GM18511 (cell line): ENCODE results near the gene TSPY10.
"Not testable (repeated sequence)": the region's sequence is repeated elsewhere in the genome, so short reads cannot be mapped to it uniquely, and the experiment has no call there.

Source experiments
- ATAC-seq: cut with Tn5 transposase; IDR thresholded peaks from one replicate; pipeline ENCODE4 v1.9.1; 2021; ENCODE audit warnings: mild to moderate bottlenecking, moderate library complexity; ENCODE audit not compliant: unreplicated experiment

The TSPY10 gene, protein sequence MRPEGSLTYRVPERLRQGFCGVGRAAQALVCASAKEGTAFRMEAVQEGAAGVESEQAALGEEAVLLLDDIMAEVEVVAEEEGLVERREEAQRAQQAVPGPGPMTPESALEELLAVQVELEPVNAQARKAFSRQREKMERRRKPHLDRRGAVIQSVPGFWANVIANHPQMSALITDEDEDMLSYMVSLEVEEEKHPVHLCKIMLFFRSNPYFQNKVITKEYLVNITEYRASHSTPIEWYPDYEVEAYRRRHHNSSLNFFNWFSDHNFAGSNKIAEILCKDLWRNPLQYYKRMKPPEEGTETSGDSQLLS

DNA sequence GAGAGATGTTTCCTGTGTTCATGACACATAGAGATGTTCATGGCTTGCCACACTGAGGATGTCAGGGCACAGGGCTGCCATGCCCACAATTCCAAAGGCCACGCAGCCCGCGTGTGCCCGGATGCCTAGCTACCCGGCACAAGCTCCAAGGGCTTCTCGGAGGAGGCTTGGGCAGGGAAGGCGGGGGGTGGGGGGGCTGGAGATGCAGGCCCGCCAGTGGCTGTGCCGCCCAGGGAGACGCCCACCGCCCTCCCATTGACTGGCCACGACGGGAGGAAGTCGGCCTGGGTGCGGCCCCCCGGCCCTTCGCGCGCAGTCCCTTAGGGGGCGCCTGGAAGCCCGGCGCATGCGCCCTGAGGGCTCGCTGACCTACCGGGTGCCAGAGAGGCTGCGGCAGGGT is at the start of gene TSPY10:
TSS of gene TSPY10 (plus strand) at position 301 of the 400 bp plus-strand sequence. CDS start at position 347, 46 bp downstream.
- ATAC-seq = not testable (repeated sequence)

DNA sequence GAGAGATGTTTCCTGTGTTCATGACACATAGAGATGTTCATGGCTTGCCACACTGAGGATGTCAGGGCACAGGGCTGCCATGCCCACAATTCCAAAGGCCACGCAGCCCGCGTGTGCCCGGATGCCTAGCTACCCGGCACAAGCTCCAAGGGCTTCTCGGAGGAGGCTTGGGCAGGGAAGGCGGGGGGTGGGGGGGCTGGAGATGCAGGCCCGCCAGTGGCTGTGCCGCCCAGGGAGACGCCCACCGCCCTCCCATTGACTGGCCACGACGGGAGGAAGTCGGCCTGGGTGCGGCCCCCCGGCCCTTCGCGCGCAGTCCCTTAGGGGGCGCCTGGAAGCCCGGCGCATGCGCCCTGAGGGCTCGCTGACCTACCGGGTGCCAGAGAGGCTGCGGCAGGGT is 40.7 kb upstream of the TSPY10 start, which contains the start of gene TSPY9:
TSS of gene TSPY9 (plus strand) at position 301 of the 400 bp plus-strand sequence. CDS start at position 347, 46 bp downstream.
- not testable (repeated sequence) for ATAC-seq

DNA sequence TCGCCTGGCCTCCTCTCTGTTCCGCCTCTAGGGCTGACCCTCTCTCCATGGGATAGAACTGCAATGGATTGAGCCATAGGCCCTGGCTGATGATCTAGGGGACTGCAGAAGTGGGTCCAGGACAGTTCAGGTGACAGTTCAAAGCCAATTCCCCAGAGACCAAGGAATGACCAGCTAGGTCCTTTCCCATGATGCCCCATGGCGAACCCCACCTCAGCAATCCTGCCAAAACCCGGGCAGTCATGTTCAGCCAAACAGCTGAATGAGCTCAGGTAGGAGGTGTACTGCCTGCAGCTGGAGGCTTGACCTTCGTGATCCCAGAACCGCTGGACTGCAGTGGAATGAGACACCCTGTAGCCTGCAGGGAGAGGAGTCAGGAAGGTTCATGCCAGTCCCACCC is 23.3 kb upstream of the TSPY10 start:
- not testable (repeated sequence) for ATAC-seq

DNA sequence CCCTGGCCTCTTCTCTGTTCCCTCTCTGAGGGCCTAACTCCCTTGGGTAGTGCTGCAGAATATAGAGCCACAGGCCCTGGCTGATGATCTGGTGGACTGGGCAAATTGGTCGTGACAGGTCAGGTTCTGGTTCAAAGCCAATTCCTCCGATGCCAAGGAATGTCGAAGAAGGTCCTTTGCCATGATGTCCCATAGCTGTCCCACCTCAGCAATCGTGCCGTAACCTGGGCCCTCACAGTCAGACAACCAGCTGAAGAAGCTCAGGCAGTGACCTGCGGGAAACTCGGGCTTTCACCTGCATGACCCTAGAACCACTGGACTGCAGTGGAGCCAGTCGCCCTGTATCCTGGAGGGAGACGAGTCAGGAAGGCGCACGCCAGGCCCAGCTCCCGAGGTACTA is 11.4 kb upstream of the TSPY10 start:
- not testable (repeated sequence) for ATAC-seq
